Activated CD4-positive, alpha-beta T cell treated with anti-CD3 and anti-CD28 coated beads for 36 hours (primary cell): ENCODE results near the gene CPVL. TPM values are rescaled to one million over a fixed set of nuclear protein-coding genes. Genes with fewer than 3 reads are reported as not detected.
"Not testable (repeated sequence)": the region's sequence is repeated elsewhere in the genome, so short reads cannot be mapped to it uniquely, and the experiment has no call there.

ENCODE experiments used
- ATAC-seq: fragments of 200-7000 bp; cut with Tn5 transposase; one replicate; pipeline ENCODE4 v1.10.0; 2021; ENCODE audit warnings: mild to moderate bottlenecking, moderate library complexity
- CTCF ChIA-PET: fragments of 350-600 bp; sonication (Branson Sonifier 250); formaldehyde crosslinking; loops from one replicate; lab custom pipeline; 2021; ENCODE audit warnings: antibody characterized with exemption; lab: Charles Lee
- POLR2A ChIA-PET: fragments of 350-600 bp; sonication (Branson Sonifier 250); formaldehyde crosslinking; loops from one replicate; lab custom pipeline; 2021; ENCODE audit warnings: antibody characterized with exemption, inconsistent platforms; lab: Charles Lee
- DNase-seq: peaks from one replicate; pipeline ENCODE4 v3.0.0-alpha.2; 2020
- H3K27ac Mint-ChIP-seq: one replicate; pipeline ENCODE4 v1.8.0; 2021; ENCODE audit warnings: mixed read lengths
- H3K27me3 Mint-ChIP-seq: one replicate; pipeline ENCODE4 v1.8.0; 2021; ENCODE audit warnings: mixed read lengths
- H3K36me3 Mint-ChIP-seq: one replicate; pipeline ENCODE4 v1.8.0; 2021; ENCODE audit warnings: low read depth, mixed read lengths
- H3K4me1 Mint-ChIP-seq: one replicate; pipeline ENCODE4 v1.8.0; 2021; ENCODE audit warnings: mixed read lengths
- H3K4me3 Mint-ChIP-seq: one replicate; pipeline ENCODE4 v1.8.0; 2021; ENCODE audit warnings: mild to moderate bottlenecking, moderate library complexity, mixed read lengths
- H3K9me3 Mint-ChIP-seq: one replicate; pipeline ENCODE4 v1.8.0; 2021; ENCODE audit warnings: low read depth, mixed read lengths
- intact Hi-C, 2 experiments: fragments of 100-400 bp; cut with DNase I in 1 of 2; cut with micrococcal nuclease in 1 of 2; formaldehyde crosslinking; loops; one replicate each; pipeline versions ENCODE4 v1.14.2 to v1.15.1; 2022 to 2024; cut with DNase I, micrococcal nuclease
- total RNA-seq, 2 experiments: library from RNA; stranded (reverse); gene quantifications; one replicate each; pipeline ENCODE4 v1.2.3, GENCODE V29; 2021

The CPVL gene
- total RNA-seq, 2 experiments from 2014 or later: not detected

GRCh38 chr7:29116361-29117200, 29.8 kb downstream of the CPVL start:
- no peak for DNase-seq
- Mint-ChIP-seq H3K9me3 (no peaks in the 10 kb centered on the region), H3K27ac (no peak overlapping the region), H3K36me3 (no peaks in the 10 kb centered on the region), H3K4me3 (no peak overlapping the region), H3K4me1 (peaks cover 13% of the 10 kb centered on the region), H3K27me3 (peaks cover 9% of the 10 kb centered on the region)
- intact Hi-C loops: no loop called here
- ChIA-PET POLR2A (no interaction called here), CTCF (interaction anchor here (0.6 to 2.2 kb wide), 4 partner anchors 10 to 195 kb away, joined by 3 to 8 read pairs (median 4); no protein-coding TSS in a partner anchor)
- ATAC-seq: no peak

- Mint-ChIP-seq H3K4me3 (no peak overlapping the region), H3K36me3 (no peaks in the 10 kb centered on the region), H3K27me3 (peaks cover 9% of the 10 kb centered on the region), H3K4me1 (peaks cover 13% of the 10 kb centered on the region), H3K9me3 (no peaks in the 10 kb centered on the region), H3K27ac (no peak overlapping the region)
- POLR2A ChIA-PET: interaction anchor here (0.7 kb wide), 1 partner anchor 26 kb away, joined by 3 read pairs; no protein-coding TSS in a partner anchor
- intact Hi-C loops: no loop called here
- DNase-seq (no peak), ATAC-seq (no peak)
- CTCF ChIA-PET: interaction anchor here (1.7 to 2.2 kb wide), 2 partner anchors 9 to 194 kb away, joined by 6 to 8 read pairs; no protein-coding TSS in a partner anchor
These were observed 30.6 kb downstream of the CPVL start for GRCh38 chr7:29115753-29116152.

DNA sequence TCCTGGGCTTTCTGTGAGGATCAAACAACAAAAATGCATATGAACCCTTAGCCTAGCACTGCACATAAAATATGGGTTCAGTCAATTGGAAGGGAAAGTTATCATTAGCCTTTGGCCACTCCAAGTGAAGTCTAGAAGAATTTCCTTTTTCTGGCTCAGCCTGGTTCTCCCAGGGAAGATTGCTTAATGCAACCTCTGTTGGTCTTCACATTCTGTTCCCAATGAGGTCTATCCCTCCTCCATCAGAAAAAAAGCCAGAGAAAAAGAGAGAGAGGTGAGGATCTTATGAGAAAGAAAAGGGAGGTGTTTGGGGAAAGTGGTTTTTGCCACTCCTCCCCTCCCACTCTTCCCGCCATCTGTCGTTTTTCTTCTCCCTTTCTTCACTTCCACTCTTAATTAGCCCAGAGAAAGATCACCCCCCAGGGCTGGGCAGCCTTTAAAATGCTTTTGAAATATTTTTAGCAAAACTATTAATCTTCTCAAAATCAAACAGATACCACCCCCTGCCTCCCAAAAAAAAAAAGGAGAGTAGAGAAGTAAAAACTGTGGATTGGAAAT, 31.1 kb downstream of the CPVL start:
- H3K27ac Mint-ChIP-seq: no peak overlapping the region
- H3K27me3 Mint-ChIP-seq: peaks cover 9% of the 10 kb centered on the region
- ChIA-PET CTCF (interaction anchor here (1.0 to 2.3 kb wide), 2 partner anchors 9 to 193 kb away, joined by 4 to 11 read pairs; no protein-coding TSS in a partner anchor), POLR2A (interaction anchor here (0.7 kb wide), 1 partner anchor 27 kb away, joined by 3 read pairs; no protein-coding TSS in a partner anchor)
- H3K36me3 Mint-ChIP-seq: no peaks in the 10 kb centered on the region
- intact Hi-C loops: no loop called here
- DNase-seq: no peak
- no peak for ATAC-seq
- no peaks in the 10 kb centered on the region for H3K9me3 Mint-ChIP-seq
- H3K4me3 Mint-ChIP-seq: no peak overlapping the region
- H3K4me1 Mint-ChIP-seq: peaks cover 13% of the 10 kb centered on the region

DNA sequence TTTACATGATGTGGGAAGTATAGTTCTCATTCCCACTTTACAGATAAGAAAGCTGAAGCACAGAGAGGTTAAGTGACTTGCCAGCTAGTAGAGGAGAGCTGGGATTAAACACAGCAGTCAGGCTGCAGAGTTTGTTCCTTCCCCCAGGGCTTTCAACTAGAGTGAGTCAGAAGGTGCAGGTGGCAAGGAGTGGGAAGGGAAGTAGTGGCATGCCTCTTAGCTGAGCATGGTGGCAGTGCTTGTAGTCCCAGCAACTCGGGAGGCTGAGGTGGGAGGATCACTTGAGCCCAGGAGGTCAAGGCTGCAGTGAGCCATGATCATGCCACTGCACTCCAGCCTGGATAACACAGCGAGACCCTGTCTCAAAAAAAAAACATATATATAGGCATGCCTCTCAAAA, 32.1 kb downstream of the CPVL start:
- ATAC-seq: peak; percentile 75
- H3K27me3 Mint-ChIP-seq: peaks cover 15% of the 10 kb centered on the region
- CTCF ChIA-PET: interaction anchor here (0.6 to 2.3 kb wide), 4 partner anchors 8 to 294 kb away, joined by 3 to 11 read pairs (median 4); no protein-coding TSS in a partner anchor
- H3K4me3 Mint-ChIP-seq, H3K27ac Mint-ChIP-seq, POLR2A ChIA-PET, H3K9me3 Mint-ChIP-seq, DNase-seq, H3K36me3 Mint-ChIP-seq: not testable (repeated sequence)
- intact Hi-C loops: loop anchor here in 1 of 2 experiments (5.0 kb wide), 1 partner anchor 173 kb away; no protein-coding TSS in a partner anchor
- H3K4me1 Mint-ChIP-seq: peaks cover 13% of the 10 kb centered on the region

- intact Hi-C loops: loop anchor here in 1 of 2 experiments (5.0 kb wide), 1 partner anchor 174 kb away; no protein-coding TSS in a partner anchor
- H3K27ac Mint-ChIP-seq: no peak overlapping the region
- peak; percentile 36 for DNase-seq
These were observed 32.8 kb downstream of the CPVL start for GRCh38 chr7:29113384-29114102.

DNA sequence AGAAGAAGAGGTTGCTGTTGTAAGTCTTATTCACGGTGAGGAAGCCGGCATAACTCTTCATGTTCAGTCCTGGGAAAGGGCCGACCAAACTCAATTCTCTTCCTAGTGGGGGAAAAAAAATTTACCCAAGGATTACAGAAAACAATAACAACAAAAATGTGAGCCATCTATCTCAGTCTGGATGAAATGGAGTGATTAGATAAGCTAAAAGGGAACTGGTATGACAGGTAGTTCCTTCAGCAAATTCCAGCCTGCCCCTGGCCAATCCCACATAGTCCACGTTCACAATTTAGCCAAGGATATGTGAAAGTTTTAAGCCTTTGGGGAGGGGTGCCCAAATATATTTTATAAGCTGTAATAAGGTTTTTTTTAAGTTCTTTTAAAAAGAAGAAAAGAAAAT, 33.6 kb downstream of the CPVL start:
- ChIA-PET POLR2A (no interaction called here), CTCF (interaction anchor here (0.8 to 2.3 kb wide), 3 partner anchors 17 to 191 kb away, joined by 3 to 11 read pairs (median 5); no protein-coding TSS in a partner anchor)
- no peak overlapping the region for H3K27ac Mint-ChIP-seq
- H3K36me3 Mint-ChIP-seq: no peaks in the 10 kb centered on the region
- H3K4me3 Mint-ChIP-seq: no peak overlapping the region
- H3K27me3 Mint-ChIP-seq: peaks cover 12% of the 10 kb centered on the region
- intact Hi-C loops: loop anchor here in 1 of 2 experiments (5.0 kb wide), 1 partner anchor 175 kb away; no protein-coding TSS in a partner anchor
- H3K9me3 Mint-ChIP-seq: no peaks in the 10 kb centered on the region
- ATAC-seq (no peak), DNase-seq (no peak)
- H3K4me1 Mint-ChIP-seq: peaks cover 13% of the 10 kb centered on the region

More at GRCh38 chr7:29113384-29114102, 32.8 kb downstream of the CPVL start:
- Mint-ChIP-seq H3K4me1 (peaks cover 13% of the 10 kb centered on the region), H3K36me3 (no peaks in the 10 kb centered on the region), H3K27me3 (peaks cover 12% of the 10 kb centered on the region), H3K4me3 (no peak overlapping the region), H3K9me3 (no peaks in the 10 kb centered on the region)
- CTCF ChIA-PET: interaction anchor here (0.7 to 2.3 kb wide), 5 partner anchors 18 to 295 kb away, joined by 3 to 11 read pairs (median 3); partner anchors contain the start of gene TRIL
- peak; percentile 81 for ATAC-seq
- POLR2A ChIA-PET: no interaction called here

- Mint-ChIP-seq H3K27me3 (peaks cover 8% of the 10 kb centered on the region), H3K4me1 (peaks cover 13% of the 10 kb centered on the region), H3K9me3 (no peaks in the 10 kb centered on the region), H3K27ac (no peak overlapping the region), H3K36me3 (no peaks in the 10 kb centered on the region), H3K4me3 (no peak overlapping the region)
- intact Hi-C loops: loop anchor here in 1 of 2 experiments (5.0 kb wide), 1 partner anchor 177 kb away; no protein-coding TSS in a partner anchor
- POLR2A ChIA-PET: no interaction called here
- CTCF ChIA-PET: interaction anchor here (0.6 to 3.0 kb wide), 7 partner anchors 37 to 188 kb away, joined by 3 to 16 read pairs (median 5); no protein-coding TSS in a partner anchor
- ATAC-seq (no peak), DNase-seq (no peak)
These were observed 36.4 kb downstream of the CPVL start for GRCh38 chr7:29109899-29110298.

- Mint-ChIP-seq H3K4me1 (peaks cover 13% of the 10 kb centered on the region), H3K27ac (no peak overlapping the region)
- intact Hi-C loops: no loop called here
These were observed 37.0 kb downstream of the CPVL start for GRCh38 chr7:29109358-29109757.

GRCh38 chr7:29107056-29107455, 39.3 kb downstream of the CPVL start:
- no peak for ATAC-seq
- CTCF ChIA-PET: interaction anchor here (0.5 to 12.7 kb wide), 22 partner anchors 8 to 717 kb away, joined by 3 to 241 read pairs (median 4); no protein-coding TSS in a partner anchor
- POLR2A ChIA-PET: no interaction called here
- DNase-seq: no peak
- H3K4me3 Mint-ChIP-seq: no peak overlapping the region
- H3K36me3 Mint-ChIP-seq: no peaks in the 10 kb centered on the region
- no peaks in the 10 kb centered on the region for H3K4me1 Mint-ChIP-seq
- H3K27ac Mint-ChIP-seq: no peak overlapping the region
- peaks cover 8% of the 10 kb centered on the region for H3K27me3 Mint-ChIP-seq
- intact Hi-C loops: loop anchor here in 1 of 2 experiments (2.0 kb wide), 1 partner anchor 302 kb away; no protein-coding TSS in a partner anchor
- no peaks in the 10 kb centered on the region for H3K9me3 Mint-ChIP-seq

More at GRCh38 chr7:29109358-29109757, 37.0 kb downstream of the CPVL start:
- Mint-ChIP-seq H3K36me3 (no peaks in the 10 kb centered on the region), H3K9me3 (no peaks in the 10 kb centered on the region), H3K27me3 (peaks cover 8% of the 10 kb centered on the region), H3K4me3 (no peak overlapping the region)
- CTCF ChIA-PET: interaction anchor here (0.6 to 3.0 kb wide), 4 partner anchors 49 to 188 kb away, joined by 3 to 16 read pairs (median 4); no protein-coding TSS in a partner anchor
- DNase-seq (no peak), ATAC-seq (no peak)
- POLR2A ChIA-PET: no interaction called here

DNA sequence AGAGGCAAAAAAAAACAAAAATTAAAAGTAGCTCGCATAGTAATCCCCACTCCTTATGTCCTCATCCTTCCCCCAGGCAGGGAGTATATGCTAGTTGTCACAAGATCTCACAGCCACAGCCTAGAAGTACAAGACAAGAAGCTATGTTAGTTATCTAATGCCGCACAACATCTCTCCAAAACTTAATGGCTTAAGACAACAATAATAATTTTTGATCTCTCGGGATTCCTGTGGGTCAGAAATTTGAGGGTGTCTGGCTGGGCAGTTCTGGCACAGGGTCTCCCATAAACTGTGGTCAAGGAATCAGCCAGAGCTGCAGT, 39.7 kb downstream of the CPVL start:
- CTCF ChIA-PET: interaction anchor here (0.5 to 12.7 kb wide), 23 partner anchors 8 to 717 kb away, joined by 3 to 241 read pairs (median 4); no protein-coding TSS in a partner anchor
- Mint-ChIP-seq H3K9me3 (no peaks in the 10 kb centered on the region), H3K27me3 (peaks cover 6% of the 10 kb centered on the region), H3K4me3 (no peak overlapping the region), H3K36me3 (no peaks in the 10 kb centered on the region), H3K27ac (no peak overlapping the region), H3K4me1 (no peaks in the 10 kb centered on the region)
- no peak for ATAC-seq
- POLR2A ChIA-PET: interaction anchor here (0.6 kb wide), 1 partner anchor 1071 kb away, joined by 3 read pairs; no protein-coding TSS in a partner anchor
- no peak for DNase-seq
- intact Hi-C loops: loop anchor here (1.0 to 2.0 kb wide), 5 partner anchors 150 to 302 kb away; no protein-coding TSS in a partner anchor
